Stimulated activated naive CD8-positive, alpha-beta T cell treated with anti-CD3 and anti-CD28 coated beads, Interleukin-15, amount 100 ng/mL, for 72 hours (primary cell): Measurements from ENCODE around the gene ALOXE3.
A peak's percentile ranks its signal among the peaks of the same experiment; 100 is the strongest.

Source experiments
- ATAC-seq: fragments of 150-1000 bp; cut with Tn5 transposase; 2 replicates; pipeline ENCODE4 v1.10.0; 2021; ENCODE audit warnings: mild to moderate bottlenecking, moderate library complexity
- DNase-seq, 2 donors: peaks; one replicate each; pipeline ENCODE4 v3.0.0; 2021 to 2022
- H3K27ac Mint-ChIP-seq, 2 donors: one replicate each; pipeline ENCODE4 v1.8.0; 2022; ENCODE audit warnings: mild to moderate bottlenecking in 2 of 2, mixed read lengths in 2 of 2, moderate library complexity in 2 of 2
- H3K27me3 Mint-ChIP-seq: one replicate; pipeline ENCODE4 v1.8.0; 2022; ENCODE audit warnings: mixed read lengths
- H3K4me1 Mint-ChIP-seq: one replicate; pipeline ENCODE4 v1.8.0; 2022; ENCODE audit warnings: mild to moderate bottlenecking, mixed read lengths
- H3K4me3 Mint-ChIP-seq, 2 donors: one replicate each; pipeline ENCODE4 v1.8.0; 2022; ENCODE audit warnings: mild to moderate bottlenecking in 2 of 2, mixed read lengths in 2 of 2, moderate library complexity in 1 of 2
- H3K9me3 Mint-ChIP-seq, 2 donors: one replicate each; pipeline ENCODE4 v1.8.0; 2022; ENCODE audit warnings: mixed read lengths in 2 of 2

ALOXE3 gene

DNA sequence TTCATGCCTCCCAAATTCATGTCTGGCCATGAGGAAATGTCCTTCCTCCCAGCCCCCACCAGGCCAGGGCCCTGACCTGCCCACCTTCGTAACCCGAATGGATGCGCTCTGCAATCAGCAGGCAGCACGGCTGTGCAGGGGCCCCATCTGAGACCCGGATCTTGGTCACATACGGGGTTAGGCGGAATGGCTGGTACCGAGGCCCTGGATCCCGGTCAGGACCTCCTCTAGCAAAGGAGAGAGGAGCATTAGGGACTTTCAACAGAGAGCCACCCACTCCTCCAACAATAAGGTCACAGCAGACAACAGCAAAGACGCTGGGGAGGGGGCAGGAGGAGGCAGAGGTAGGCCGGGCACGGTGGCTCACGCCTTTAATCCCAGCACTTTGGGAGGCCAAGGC is 30.2 kb upstream of the ALOXE3 start:
- DNase-seq = no peak
- peak overlapping the region in 1 of 2 donors; percentile 93 for H3K27ac Mint-ChIP-seq
- H3K27me3 Mint-ChIP-seq = no peaks in the 10 kb centered on the region
- H3K4me1 Mint-ChIP-seq = peaks cover 42% of the 10 kb centered on the region
- no peak for ATAC-seq
- H3K4me3 Mint-ChIP-seq = no peak overlapping the region
- H3K9me3 Mint-ChIP-seq = no peaks in the 10 kb centered on the region

- peaks cover 42% of the 10 kb centered on the region for H3K4me1 Mint-ChIP-seq
- H3K9me3 Mint-ChIP-seq = no peaks in the 10 kb centered on the region
- no peak for DNase-seq
- H3K4me3 Mint-ChIP-seq = no peak overlapping the region
- H3K27ac Mint-ChIP-seq = peak overlapping the region in 1 of 2 donors; percentile 93
- no peaks in the 10 kb centered on the region for H3K27me3 Mint-ChIP-seq
- no peak for ATAC-seq
Measured at GRCh38 chr17:8147805-8148404, 29.6 kb upstream of the ALOXE3 start.

- DNase-seq = no peak
- Mint-ChIP-seq H3K4me1 (peaks cover 42% of the 10 kb centered on the region), H3K4me3 (no peak overlapping the region), H3K27ac (peak overlapping the region in 1 of 2 donors; percentile 90), H3K27me3 (no peaks in the 10 kb centered on the region), H3K9me3 (no peaks in the 10 kb centered on the region)
- ATAC-seq = no peak
Measured at GRCh38 chr17:8147141-8147804, 29.0 kb upstream of the ALOXE3 start.

DNA sequence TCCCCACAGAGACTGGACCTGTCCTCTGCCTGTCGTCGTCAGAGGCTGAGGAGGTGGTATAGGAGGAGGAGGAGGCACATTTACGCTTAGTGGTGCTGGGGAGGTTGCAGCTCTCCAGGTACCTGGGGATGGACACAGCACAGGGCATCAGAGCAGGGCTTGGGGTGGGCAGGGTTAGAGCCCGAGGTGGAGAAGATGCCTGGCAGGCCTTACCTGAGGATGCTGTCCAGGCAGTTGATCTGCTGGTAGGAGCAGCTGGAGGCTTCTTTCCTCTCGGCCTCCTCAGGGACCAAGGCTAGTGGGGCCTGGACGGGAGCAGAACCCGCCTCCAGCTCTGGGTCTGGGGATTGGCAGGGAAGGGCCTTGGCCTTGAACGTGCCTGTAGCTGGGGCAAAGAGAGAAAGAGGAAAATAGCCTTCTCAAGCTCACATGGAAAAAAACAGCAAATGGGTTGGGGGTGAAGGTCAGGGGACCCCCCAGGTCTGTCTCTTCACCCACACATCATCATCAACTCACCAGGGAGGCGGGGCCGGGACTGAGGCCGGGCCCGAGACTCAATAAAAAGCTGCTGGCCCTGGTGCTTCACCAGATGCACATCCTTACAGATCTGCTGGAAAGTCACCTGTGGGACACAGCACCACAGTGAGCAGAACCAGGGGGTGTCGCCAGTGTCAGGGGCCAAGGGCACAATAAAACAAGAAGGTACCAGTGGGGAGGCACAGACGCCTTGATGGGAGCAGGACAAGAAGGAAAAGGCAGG is 28.2 kb upstream of the ALOXE3 start:
- ATAC-seq = no peak
- Mint-ChIP-seq H3K9me3 (no peaks in the 10 kb centered on the region), H3K4me3 (no peak overlapping the region), H3K27ac (no peak overlapping the region), H3K4me1 (peaks cover 42% of the 10 kb centered on the region), H3K27me3 (no peaks in the 10 kb centered on the region)
- DNase-seq = no peak

GRCh38 chr17:8145811-8146210 is 27.5 kb upstream of the ALOXE3 start:
- ATAC-seq = no peak
- no peak for DNase-seq
- Mint-ChIP-seq H3K9me3 (no peaks in the 10 kb centered on the region), H3K27me3 (no peaks in the 10 kb centered on the region), H3K4me3 (no peak overlapping the region), H3K27ac (no peak overlapping the region), H3K4me1 (peaks cover 46% of the 10 kb centered on the region)

DNA sequence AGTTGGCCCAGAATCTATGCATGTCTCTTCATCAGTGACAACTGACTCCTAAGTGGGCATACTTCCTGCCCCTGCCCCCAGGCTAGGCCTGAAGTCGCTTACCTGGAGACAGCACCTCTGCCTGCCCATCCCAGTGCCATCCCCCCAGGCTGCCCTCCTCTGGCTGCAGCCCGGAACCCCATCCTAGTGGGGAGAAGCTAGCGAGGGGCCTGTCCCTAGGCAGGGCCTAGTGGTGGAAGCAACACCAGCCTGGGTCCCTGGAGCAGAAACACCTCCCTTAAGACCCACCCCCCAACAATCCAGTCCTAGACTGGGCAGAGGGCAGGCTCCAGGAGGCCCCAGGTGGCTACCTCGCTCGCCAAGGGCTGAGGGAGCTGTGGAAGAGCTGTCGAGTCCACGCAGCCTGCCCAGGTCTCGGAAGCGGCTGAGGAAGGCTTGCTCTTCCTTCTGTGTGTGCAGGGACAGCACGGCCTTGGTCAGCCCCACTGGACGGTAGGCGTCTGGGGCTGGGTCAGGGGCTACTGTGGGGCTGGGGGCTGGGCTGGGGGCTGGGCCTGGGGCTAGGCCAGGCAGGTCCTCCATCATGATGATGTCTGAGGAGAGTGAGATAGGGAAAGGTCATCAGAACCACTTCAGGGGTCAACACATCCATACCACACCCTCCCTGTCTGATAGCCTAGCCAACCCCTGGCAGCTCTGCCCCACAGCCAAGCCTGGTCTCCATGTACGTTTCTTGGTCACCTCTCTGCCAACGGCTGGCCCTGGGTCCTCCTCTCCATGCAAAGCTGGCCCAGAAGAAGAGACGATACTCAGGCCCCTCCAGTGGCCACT is 26.3 kb upstream of the ALOXE3 start:
- H3K4me1 Mint-ChIP-seq = peaks cover 34% of the 10 kb centered on the region
- DNase-seq = no peak
- no peak overlapping the region for H3K4me3 Mint-ChIP-seq
- H3K27me3 Mint-ChIP-seq = no peaks in the 10 kb centered on the region
- no peaks in the 10 kb centered on the region for H3K9me3 Mint-ChIP-seq
- no peak overlapping the region for H3K27ac Mint-ChIP-seq
- no peak for ATAC-seq

DNA sequence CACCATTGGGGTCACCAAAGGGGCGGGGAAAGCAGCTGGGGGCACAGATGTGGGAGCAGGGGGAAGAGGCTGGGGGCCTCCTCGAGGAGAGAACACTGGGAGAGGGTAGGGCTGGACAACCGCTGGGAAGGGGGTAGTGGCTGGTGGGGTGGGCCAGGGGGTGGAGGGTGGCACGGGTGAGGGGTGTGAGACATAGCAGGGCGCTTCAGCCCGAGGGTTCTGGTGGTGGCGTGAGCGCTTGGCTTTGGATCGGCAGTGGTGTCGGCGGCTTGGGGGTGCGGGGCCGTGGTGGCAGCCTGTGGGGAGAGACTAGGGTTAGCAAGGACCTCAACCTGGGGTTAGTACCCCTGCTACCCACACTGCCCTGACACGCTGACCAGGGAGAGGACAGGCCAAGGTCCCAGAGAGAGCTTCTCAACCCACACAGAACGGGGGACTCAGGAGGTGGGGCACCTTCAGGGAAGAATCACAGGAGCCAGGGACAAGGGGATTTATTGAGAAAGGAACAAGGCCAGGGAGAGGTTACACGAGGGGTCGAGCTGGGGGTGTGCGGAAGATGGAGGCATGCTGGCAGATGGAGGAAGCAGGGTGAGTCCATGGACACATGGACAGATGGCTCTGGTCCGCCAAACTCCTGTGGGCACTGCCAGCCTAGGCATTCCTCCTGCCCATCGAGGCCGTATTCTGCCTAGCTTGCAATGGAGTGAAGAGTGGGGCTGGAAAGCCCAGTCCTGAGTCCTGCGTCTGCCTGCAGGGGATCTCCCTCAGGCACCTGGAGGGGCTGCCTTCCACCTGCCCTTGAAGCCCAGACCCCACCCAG is 25.5 kb upstream of the ALOXE3 start:
- Mint-ChIP-seq H3K4me3 (no peak overlapping the region), H3K27me3 (no peaks in the 10 kb centered on the region), H3K4me1 (peaks cover 29% of the 10 kb centered on the region), H3K27ac (peak overlapping the region; percentile 9 to 83), H3K9me3 (no peaks in the 10 kb centered on the region)
- DNase-seq (no peak), ATAC-seq (no peak)

GRCh38 chr17:8142887-8143580 is 24.7 kb upstream of the ALOXE3 start:
- no peak for ATAC-seq
- Mint-ChIP-seq H3K4me1 (peaks cover 29% of the 10 kb centered on the region), H3K27ac (peak overlapping the region in 1 of 2 donors; percentile 9), H3K27me3 (no peaks in the 10 kb centered on the region), H3K9me3 (no peaks in the 10 kb centered on the region), H3K4me3 (no peak overlapping the region)
- no peak for DNase-seq

- DNase-seq (no peak), ATAC-seq (no peak)
- Mint-ChIP-seq H3K9me3 (no peaks in the 10 kb centered on the region), H3K27ac (no peak overlapping the region), H3K27me3 (no peaks in the 10 kb centered on the region), H3K4me1 (peaks cover 22% of the 10 kb centered on the region), H3K4me3 (no peak overlapping the region)
Measured at GRCh38 chr17:8142158-8142886, 24.0 kb upstream of the ALOXE3 start.

DNA sequence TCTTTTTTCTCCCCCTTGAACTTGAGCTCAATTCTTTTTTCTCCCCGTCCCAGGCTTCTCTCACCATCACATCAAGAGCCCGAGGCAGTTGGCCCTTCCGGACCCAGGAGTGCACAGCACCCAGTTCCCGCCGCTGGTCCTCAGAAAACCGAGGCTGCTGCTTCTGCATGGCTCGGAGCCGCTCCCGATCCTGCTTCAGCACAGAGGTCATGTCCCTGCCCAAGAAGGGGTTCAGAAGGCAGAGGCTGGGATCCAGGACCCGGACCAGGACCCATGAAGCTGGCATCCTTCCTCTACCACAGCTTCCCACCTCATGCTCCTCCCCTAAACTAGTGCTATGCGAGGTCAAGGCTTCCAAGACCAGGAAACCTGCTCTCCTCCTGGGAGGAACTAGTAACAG is 23.4 kb upstream of the ALOXE3 start:
- no peak overlapping the region for H3K4me3 Mint-ChIP-seq
- H3K4me1 Mint-ChIP-seq = peaks cover 16% of the 10 kb centered on the region
- H3K27me3 Mint-ChIP-seq = no peaks in the 10 kb centered on the region
- H3K27ac Mint-ChIP-seq = no peak overlapping the region
- ATAC-seq (no peak), DNase-seq (no peak)
- H3K9me3 Mint-ChIP-seq = no peaks in the 10 kb centered on the region

- H3K4me1 Mint-ChIP-seq = peaks cover 9% of the 10 kb centered on the region
- H3K27ac Mint-ChIP-seq = peak overlapping the region in 1 of 2 donors; percentile 4
- no peak overlapping the region for H3K4me3 Mint-ChIP-seq
- H3K27me3 Mint-ChIP-seq = no peaks in the 10 kb centered on the region
- ATAC-seq = no peak
- DNase-seq = no peak
- no peaks in the 10 kb centered on the region for H3K9me3 Mint-ChIP-seq
Measured at GRCh38 chr17:8141045-8141444, 22.7 kb upstream of the ALOXE3 start.

- DNase-seq (no peak), ATAC-seq (no peak)
- H3K27ac Mint-ChIP-seq = peak overlapping the region in 1 of 2 donors; percentile 35
Measured at GRCh38 chr17:8140065-8141029, 22.0 kb upstream of the ALOXE3 start.

More at GRCh38 chr17:8140065-8141029, 22.0 kb upstream of the ALOXE3 start:
- no peaks in the 10 kb centered on the region for H3K9me3 Mint-ChIP-seq
- H3K4me3 Mint-ChIP-seq = peak overlapping the region in 1 of 2 donors; percentile 27
- H3K4me1 Mint-ChIP-seq = peaks cover 6% of the 10 kb centered on the region
- no peaks in the 10 kb centered on the region for H3K27me3 Mint-ChIP-seq
